ENCODE measurements around the gene CPA2.

DNA sequence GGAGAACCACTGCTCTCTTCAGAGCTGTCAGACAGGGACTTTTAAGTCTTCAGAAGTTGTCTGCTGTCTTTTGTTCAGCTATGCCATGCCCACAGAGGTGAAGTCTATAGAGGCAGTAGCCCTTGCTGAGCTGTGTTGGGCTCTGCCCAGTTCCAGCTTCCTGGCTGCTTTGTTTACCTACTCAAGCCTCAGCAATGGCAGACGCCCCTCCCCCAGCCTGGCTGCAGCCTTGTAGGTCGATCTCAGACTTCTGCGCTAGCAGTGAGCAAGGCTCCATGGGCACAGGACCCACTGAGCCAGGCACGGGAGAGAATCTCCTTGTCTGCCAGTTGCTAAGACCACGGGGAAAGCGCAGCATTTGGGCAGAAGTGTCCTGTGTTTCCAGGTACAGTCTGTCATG, 12.1 kb upstream of the CPA2 start:
- TF ChIP-seq, protein P1, sequence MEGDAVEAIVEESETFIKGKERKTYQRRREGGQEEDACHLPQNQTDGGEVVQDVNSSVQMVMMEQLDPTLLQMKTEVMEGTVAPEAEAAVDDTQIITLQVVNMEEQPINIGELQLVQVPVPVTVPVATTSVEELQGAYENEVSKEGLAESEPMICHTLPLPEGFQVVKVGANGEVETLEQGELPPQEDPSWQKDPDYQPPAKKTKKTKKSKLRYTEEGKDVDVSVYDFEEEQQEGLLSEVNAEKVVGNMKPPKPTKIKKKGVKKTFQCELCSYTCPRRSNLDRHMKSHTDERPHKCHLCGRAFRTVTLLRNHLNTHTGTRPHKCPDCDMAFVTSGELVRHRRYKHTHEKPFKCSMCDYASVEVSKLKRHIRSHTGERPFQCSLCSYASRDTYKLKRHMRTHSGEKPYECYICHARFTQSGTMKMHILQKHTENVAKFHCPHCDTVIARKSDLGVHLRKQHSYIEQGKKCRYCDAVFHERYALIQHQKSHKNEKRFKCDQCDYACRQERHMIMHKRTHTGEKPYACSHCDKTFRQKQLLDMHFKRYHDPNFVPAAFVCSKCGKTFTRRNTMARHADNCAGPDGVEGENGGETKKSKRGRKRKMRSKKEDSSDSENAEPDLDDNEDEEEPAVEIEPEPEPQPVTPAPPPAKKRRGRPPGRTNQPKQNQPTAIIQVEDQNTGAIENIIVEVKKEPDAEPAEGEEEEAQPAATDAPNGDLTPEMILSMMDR (IDR thresholded peaks at IDR 0.05): no peak
- no peak for TF ChIP-seq POLR2AphosphoS5 (IDR thresholded peaks at IDR 0.05)
- TF ChIP-seq POLR2A (IDR thresholded peaks at IDR 0.05): no peak

All from upper lobe of left lung (tissue), 4 donors.